Measurements from ENCODE around the gene XRCC5.

DNA sequence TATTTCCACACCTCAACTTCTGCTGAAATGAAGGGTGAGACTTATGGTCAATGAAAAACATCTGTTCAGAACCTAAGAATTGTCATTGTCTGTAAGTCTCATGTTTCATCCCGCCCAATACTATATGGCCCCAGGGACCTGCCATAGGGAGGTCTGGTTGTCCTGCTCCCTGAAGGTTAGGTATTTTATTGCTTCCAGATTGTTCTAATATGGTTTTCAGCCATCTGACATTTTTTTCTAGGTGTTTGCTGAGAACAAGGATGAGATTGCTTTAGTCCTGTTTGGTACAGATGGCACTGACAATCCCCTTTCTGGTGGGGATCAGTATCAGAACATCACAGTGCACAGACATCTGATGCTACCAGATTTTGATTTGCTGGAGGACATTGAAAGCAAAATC is 7.3 kb downstream of the XRCC5 start:
- TF ChIP-seq, protein P1, sequence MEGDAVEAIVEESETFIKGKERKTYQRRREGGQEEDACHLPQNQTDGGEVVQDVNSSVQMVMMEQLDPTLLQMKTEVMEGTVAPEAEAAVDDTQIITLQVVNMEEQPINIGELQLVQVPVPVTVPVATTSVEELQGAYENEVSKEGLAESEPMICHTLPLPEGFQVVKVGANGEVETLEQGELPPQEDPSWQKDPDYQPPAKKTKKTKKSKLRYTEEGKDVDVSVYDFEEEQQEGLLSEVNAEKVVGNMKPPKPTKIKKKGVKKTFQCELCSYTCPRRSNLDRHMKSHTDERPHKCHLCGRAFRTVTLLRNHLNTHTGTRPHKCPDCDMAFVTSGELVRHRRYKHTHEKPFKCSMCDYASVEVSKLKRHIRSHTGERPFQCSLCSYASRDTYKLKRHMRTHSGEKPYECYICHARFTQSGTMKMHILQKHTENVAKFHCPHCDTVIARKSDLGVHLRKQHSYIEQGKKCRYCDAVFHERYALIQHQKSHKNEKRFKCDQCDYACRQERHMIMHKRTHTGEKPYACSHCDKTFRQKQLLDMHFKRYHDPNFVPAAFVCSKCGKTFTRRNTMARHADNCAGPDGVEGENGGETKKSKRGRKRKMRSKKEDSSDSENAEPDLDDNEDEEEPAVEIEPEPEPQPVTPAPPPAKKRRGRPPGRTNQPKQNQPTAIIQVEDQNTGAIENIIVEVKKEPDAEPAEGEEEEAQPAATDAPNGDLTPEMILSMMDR (IDR thresholded peaks at IDR 0.05): no peak
- no peak for TF ChIP-seq EZH2phosphoT487 (IDR thresholded peaks at IDR 0.05)
- TF ChIP-seq EZH2 (IDR thresholded peaks at IDR 0.05): no peak

Data from neural progenitor cell (in vitro differentiated cells).